NCI-H1694 treated with DMSO at 0.1 percent for 48 hours (cell line): ENCODE data around the gene SDHAF4.
"Not testable (repeated sequence)": the region's sequence is repeated elsewhere in the genome, so short reads cannot be mapped to it uniquely, and the experiment has no call there.

Source experiments
- DNase-seq: peaks from one replicate; lab custom pipeline; 2025; lab: John Stamatoyannopoulos, UW

Gene SDHAF4

DNA sequence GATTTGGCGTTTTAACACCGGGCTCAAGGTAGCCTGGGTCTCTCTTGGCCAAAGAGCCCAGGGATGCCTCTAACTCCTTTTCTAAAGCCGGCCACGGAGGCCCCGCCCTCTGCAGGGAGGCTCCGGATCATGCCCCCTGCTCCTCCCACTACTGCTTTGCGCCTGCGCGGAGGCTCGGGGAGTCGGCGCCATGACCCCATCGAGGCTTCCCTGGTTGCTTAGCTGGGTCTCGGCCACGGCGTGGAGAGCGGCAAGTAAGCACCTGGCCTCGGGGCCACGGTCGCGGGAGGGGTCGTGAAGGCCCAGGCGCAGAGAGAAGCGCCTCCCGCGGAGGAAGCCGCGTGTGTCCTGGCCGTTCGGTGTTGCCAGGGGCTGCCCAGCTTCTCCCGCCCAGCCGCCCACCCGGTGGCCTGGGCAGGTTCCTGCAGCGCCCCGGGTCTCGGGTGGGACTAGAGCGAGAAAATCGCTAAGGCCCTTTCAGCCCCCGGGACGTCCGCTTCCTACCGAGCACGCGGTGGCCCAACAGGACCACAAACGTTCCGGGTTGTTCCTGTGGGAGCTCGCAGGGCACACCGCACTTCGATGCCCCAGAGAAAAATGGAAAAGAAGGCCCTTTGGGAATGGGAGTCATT lies at the start of gene SDHAF4:
TSS of gene SDHAF4 (plus strand) at position 180 of the 632 bp plus-strand sequence. CDS start at position 191, 11 bp downstream.
- DNase-seq, result peak; percentile 63

- no peak for DNase-seq
Observed at GRCh38 chr6:70518723-70519122, 48.0 kb upstream of the SDHAF4 start.

DNA sequence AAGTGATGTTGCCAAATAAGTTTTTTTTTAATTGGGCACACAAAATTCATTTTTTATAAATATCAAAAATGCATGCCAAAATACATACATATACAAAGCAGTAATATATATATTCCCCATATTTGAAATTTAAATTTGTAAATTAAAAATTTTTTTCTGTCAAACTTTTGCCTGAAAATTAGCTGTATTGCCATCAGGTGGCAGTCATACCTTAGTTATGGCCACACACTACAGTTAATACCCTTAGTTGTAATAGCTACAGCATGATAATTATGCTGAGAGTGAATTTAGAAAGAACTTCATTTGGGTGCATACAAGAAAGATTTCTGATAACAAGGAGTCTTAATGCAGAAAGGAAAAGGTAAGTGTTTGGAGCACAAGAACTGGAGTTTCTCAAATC lies 46.2 kb upstream of the SDHAF4 start:
- DNase-seq, result peak; percentile 3

- DNase-seq, result no peak
Observed at GRCh38 chr6:70524721-70525286, 41.9 kb upstream of the SDHAF4 start.

- DNase-seq, result no peak
Observed at GRCh38 chr6:70527071-70527737, 39.5 kb upstream of the SDHAF4 start.

DNA sequence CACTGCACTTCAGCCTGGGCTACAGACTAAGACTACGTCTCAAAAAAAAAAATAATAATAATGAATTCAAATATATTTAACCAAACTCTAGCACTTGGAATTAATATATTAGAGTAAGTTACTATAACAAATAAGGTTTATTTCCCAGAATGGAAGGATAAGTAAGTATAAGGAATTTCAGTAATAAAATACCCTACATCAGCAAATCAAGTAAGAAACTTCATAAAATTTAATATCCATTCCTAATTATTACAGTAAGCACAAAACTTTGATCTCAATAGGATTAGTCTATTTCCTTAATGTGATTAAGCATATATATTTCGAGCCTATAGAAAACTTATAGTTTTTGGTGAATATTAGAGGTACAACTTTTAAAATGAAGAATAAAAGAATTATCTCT lies 36.7 kb upstream of the SDHAF4 start:
- no peak for DNase-seq

- no peak for DNase-seq
Observed at GRCh38 chr6:70531133-70531532, 35.6 kb upstream of the SDHAF4 start.

- no peak for DNase-seq
Observed at GRCh38 chr6:70537266-70537665, 29.5 kb upstream of the SDHAF4 start.

DNA sequence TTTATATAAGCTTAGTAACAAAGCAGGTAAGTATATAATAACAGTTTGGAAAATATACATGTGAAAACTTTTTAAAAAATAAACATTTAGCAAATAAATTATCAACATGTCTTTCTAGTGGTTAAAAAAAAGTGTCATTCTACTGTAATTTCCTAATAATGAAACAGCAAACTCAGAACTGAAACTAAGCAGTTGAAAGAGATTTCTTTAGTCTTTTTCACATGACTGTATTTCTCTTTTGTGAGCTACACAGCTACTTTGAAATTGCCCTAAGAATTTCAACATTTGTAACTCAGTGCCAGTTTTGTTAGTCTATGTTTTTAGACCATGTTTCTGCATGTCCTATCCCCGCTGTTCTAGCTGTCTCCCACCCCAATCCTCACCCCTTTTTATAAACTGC lies 28.4 kb upstream of the SDHAF4 start:
- no peak for DNase-seq

DNA sequence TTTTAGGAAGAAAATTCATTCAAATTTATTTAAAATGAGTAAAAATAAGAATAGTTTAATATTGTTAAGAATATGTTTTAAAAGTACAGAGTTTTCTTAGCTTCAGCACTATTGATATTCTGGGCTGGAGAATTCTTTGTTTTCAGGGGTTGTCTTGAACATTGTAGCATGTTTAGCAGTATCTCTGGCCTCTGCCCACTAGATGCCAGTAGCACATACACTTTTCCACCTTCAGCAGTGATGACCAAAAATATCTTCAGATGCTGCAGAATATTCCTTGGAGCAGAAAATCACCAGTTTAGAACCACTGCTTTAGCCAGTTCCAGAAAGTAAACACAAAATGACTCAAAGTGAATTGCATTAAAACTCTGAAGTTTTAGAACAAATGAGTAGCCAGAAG lies 19.4 kb upstream of the SDHAF4 start:
- DNase-seq, result peak; percentile 10

DNA sequence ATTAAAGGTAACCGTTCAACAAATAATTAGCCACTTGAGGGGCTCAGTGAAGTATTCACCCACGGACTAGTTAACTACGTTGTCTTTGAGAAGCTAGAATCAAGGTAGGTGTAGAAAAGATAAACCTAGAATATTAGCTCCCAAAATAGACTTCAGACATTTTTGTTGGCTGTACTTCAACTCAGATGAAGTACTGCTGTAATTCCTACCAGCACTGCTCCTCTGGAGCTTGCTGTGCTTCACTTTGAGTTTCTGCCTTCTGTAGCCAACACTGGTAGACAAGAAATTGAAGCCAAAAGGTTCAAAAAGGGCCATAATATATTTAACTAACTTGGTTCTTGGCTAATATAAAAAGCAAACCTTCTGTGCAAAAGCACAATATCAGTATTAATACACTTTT lies 18.8 kb upstream of the SDHAF4 start:
- no peak for DNase-seq

DNA sequence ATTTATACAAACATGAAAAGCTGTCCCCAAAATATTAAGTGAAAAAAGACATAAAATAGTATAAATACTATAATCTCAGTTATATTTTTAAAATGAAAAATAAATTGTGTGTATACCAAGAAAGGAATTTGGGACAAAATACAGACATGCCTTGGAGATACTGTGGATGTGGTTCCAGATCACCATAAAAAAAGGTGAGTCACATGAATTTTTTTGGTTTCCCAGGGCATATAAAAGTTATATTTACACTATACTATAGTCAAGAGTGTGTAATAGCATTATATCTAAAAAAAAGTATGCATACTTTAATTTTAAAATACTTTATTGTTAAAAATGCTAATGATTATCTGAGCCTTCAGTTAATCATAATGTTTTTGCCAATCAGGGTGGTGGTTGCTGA lies 17.4 kb upstream of the SDHAF4 start:
- no peak for DNase-seq

- no peak for DNase-seq
Observed at GRCh38 chr6:70551566-70551965, 15.2 kb upstream of the SDHAF4 start.

DNA sequence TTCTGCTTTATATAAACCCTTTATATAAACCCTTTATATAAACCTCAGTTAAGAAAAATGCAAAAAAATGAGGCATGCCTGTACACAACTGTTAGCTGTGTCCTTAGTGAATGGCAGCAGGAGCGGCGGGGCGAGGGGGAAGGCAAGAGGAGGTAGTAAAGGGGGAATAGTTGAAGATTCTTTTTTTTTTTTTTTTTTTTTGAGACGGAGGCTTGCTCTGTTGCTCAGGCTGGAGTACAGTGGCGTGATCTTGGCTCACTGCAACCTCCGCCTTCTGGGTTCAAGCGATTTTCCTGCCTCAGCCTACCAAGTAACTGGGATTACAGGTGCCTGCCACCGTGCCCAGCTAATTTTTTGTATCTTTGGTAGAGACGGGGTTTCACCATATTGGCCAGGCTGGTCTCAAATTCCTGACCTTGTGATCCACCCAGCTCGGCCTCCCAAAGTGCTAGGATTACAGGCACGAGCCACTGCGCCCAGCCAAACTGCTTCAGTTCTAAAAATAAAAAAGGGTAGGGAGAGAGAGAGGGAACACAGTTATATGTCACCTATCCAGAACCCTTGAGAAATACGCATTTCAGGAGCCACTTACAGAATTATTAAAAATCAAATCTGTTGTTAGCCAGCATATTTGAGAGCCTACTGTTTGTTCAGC lies 14.3 kb upstream of the SDHAF4 start:
- DNase-seq, result not testable (repeated sequence)

DNA sequence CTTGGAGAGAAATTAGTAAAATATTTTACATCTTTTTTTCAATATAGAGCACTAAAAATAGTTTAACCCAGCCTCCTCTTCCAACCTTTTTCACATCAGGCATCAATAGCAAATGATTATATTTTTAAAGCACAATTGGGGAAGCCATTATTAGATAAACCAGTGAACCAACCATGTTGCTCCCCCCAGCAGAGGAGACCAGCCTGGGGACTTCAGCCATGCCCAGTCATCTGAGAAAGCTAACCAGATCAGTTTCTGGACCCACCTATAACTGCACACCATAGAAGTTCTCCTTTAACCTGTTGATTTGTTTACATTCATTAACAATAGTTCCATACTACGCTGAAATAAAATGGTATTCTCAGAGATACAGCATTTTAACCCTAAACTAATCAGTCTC lies 13.8 kb upstream of the SDHAF4 start:
- DNase-seq, result no peak

DNA sequence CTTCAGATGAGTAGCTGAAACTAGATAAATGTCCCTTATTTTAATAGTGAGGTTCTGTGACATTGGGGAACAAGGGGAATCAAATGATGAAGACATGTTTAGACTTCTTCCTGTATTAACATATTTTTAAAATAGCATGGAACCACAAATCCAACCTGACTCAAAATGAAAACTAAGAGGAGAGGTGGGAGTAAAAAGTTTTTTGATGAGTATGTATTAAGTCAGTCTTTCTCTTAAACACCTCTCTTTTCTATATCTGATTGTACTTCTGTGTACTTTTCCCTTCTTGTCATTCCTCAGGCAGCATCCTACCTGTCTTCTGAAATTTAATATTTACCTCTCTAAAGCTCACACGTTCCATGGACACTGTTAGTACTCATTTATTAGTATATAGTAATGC lies 8.7 kb upstream of the SDHAF4 start:
- no peak for DNase-seq

GRCh38 chr6:70562401-70562800 lies 4.3 kb upstream of the SDHAF4 start:
- not testable (repeated sequence) for DNase-seq

DNA sequence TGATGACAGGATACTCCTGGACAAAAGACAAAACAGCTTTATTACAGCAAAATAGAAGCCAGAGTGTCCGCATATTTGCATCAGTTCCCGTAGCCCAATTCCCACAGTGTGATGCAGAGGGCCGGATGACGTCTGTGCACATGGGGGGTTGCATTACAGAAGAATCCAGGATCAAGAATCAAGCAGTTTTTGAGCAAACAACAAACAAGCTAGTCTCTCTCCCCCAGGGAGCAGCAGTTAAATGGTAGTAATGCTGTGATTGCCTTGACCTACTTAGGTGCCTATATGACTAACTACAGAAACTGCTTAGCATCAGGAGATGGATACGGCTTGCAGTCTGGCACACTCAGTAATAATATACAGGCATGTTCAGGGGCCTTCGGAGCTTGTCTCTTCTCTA lies 3.2 kb upstream of the SDHAF4 start:
- DNase-seq, result no peak

DNA sequence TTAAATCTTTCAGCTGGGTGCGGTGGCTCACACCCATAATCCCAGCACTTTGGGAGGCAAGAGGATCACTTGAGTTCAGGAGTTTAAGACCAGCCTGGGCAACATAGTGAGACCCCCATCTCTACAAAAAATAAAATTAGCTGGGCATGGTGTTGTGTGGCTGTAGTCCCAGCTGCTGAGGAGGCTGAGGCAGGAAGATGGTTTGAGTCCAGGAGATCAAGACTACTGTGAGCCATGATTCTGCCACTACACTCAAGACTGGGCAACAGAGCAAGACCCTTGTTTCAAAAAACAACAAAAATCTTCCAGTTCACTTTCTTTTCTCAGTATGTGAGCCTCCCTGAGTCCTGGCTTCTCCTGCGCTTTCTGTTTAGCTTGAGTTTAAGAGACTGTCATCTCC lies 7.9 kb downstream of the SDHAF4 start:
- no peak for DNase-seq

DNA sequence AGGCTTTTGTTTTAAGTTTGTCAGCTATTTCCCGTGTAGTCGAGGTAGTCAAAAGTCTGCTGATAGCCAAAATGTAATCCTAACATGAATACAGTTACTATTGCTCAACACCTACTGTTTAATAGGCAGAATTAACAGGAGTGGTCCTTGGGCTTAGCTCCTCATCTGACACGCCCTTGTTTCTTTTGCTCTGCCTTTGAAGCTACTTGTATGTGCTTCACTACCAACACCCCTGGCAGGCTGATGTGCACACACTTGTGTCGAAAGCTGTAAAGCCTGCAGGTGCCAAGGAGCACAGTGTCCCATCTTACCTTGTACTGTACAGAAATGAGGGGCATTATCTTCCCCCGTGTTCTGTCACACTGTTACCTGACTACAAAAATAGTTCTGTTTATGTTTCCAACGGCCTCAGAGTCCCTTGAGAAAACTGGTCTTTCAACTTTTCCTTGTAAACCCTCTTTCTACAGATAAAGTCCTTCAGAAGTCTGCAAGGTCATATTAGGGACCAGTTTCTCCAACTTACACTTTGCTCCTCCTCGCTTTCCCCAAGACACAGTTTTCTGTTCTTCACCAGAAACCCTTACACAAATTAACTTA lies 9.3 kb downstream of the SDHAF4 start:
- no peak for DNase-seq

DNA sequence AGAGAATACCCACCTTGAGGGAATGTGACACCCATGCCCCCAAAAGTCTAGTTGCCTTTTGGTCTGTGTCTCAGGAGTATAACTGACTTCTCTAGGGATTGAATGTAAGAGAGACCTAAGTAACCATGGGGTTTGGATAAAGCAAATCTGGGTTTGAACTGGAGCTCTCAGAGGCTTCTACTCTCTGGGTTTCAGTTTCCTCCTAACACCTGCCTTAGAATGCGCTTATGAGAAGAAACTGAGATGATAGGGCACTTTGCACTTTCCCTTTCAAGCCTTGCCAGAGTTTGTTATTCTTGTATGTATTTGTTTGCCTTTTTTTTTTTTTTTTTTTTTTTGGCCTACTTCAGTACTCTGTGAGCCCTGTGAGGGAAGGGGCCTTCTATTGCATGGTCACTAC lies 19.4 kb downstream of the SDHAF4 start:
- no peak for DNase-seq

DNA sequence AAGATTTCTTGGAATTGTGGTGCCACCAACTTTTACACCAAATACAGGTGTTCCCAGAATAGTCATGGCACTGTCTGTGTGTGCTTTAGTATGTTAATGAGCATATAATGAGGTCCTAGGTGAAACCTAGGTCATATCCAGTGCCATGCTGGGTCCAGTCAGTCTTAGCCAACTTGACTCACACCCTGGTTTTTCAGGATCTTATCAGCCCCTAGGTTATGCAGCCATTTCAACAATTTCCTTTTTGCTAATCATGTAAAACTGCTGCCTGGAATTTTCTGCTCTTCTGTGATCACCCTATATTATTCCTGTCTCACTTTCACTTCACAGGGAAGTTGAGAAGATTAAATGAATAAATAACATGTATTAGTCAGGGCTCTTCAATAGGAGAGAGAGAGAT lies 23.7 kb downstream of the SDHAF4 start:
- DNase-seq, result no peak
